Skin of body (tissue), 2 donors: Measurements from ENCODE around the gene DNAJC5. TPM values are rescaled to one million over a fixed set of nuclear protein-coding genes. Genes with fewer than 3 reads are reported as not detected.
A peak's percentile ranks its signal among the peaks of the same experiment; 100 is the strongest.
"Not testable (repeated sequence)": the region's sequence is repeated elsewhere in the genome, so short reads cannot be mapped to it uniquely, and the experiment has no call there.

ENCODE experiments used
- DNase-seq: peaks from one replicate; lab custom pipeline; 2025; lab: John Stamatoyannopoulos, UW
- total RNA-seq: library from RNA; depleted of rRNA; stranded (reverse); fragments of >200 nt; gene quantifications from one replicate; pipeline ENCODE4 v1.2.3, GENCODE V29; 2014

DNAJC5 gene
- total RNA-seq, 1 donor from 2014 or later = 20.9 TPM

- DNase-seq = no peak
Measured at GRCh38 chr20:63861365-63861934, 33.5 kb upstream of the DNAJC5 start, which contains the start of gene ABHD16B. ABHD16B (plus strand) TSS chr20:63861498; CDS start chr20:63861541, 43 bp downstream.

- no peak for DNase-seq
Measured at GRCh38 chr20:63861981-63862901, 32.7 kb upstream of the DNAJC5 start.

- no peak for DNase-seq
Measured at GRCh38 chr20:63863021-63863797, 31.7 kb upstream of the DNAJC5 start.

- peak; percentile 44 for DNase-seq
Measured at GRCh38 chr20:63863798-63864544, 31.0 kb upstream of the DNAJC5 start.

- DNase-seq = no peak
Measured at GRCh38 chr20:63864545-63864977, 30.4 kb upstream of the DNAJC5 start.

- DNase-seq = peak; percentile 97
Measured at GRCh38 chr20:63864978-63865640, 29.8 kb upstream of the DNAJC5 start, which contains the start of gene TPD52L2. TPD52L2 (plus strand) TSS chr20:63865270; CDS start chr20:63865366, 96 bp downstream.

- DNase-seq = not testable (repeated sequence)
Measured at GRCh38 chr20:63867042-63867441, 27.9 kb upstream of the DNAJC5 start.

- DNase-seq = no peak
Measured at GRCh38 chr20:63868264-63868663, 26.7 kb upstream of the DNAJC5 start.

GRCh38 chr20:63873477-63873971 is 21.4 kb upstream of the DNAJC5 start:
- DNase-seq = peak; percentile 29

- not testable (repeated sequence) for DNase-seq
Measured at GRCh38 chr20:63874241-63874640, 20.7 kb upstream of the DNAJC5 start.

GRCh38 chr20:63876489-63877036 is 18.4 kb upstream of the DNAJC5 start:
- no peak for DNase-seq

- DNase-seq = no peak
Measured at GRCh38 chr20:63877755-63878470, 17.0 kb upstream of the DNAJC5 start.

GRCh38 chr20:63878899-63879663 is 15.8 kb upstream of the DNAJC5 start:
- no peak for DNase-seq

- not testable (repeated sequence) for DNase-seq
Measured at GRCh38 chr20:63880901-63881300, 14.0 kb upstream of the DNAJC5 start.

- DNase-seq = no peak
Measured at GRCh38 chr20:63881451-63882226, 13.3 kb upstream of the DNAJC5 start.

GRCh38 chr20:63882257-63883200 is 12.4 kb upstream of the DNAJC5 start:
- no peak for DNase-seq
